8988T (cell line): ENCODE measurements around the gene PSMC2.
A peak's percentile ranks its signal among the peaks of the same experiment; 100 is the strongest.

Experiments
- DNase-seq: peaks from one replicate; pipeline ENCODE4 v3.0.0; 2011

The PSMC2 gene

DNA sequence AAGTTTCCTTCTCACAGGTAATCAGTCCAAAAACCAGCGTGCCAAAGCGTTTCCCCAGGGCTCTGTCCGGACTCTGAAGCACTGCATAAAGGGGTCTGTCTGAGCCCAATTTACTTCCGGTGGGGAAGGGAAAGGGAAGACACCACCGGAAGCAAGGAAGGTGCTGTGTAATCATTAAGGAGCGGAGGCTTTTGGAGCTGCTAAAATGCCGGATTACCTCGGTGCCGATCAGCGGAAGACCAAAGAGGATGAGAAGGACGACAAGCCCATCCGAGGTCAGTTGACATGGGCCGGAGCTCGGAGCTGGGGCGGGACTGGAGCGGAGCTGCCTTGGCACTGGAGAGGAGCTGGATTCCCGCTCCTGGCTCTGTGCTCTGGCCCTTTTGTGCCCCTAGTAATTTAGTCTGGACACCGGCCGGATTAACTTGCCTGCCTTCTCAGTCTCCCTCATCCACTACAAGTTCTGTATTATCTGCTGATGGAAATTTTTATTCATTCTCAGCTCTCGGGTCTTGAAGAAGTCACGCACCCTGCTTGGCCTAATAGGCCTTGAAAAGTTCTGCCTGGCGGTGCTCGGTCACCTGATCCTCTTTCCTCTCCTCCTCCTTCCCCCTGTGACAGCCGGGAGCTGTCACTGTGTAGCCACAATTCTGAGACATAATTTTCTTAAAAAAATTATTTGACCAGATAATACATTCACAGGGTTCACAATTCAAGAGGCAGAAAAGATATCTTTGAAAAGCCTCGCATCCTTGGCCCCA, at the start of gene PSMC2:
TSS of gene PSMC2 (plus strand) at position 137 of the 761 bp plus-strand sequence. CDS start at position 206, 69 bp downstream.
- peak; percentile 29 for DNase-seq

DNA sequence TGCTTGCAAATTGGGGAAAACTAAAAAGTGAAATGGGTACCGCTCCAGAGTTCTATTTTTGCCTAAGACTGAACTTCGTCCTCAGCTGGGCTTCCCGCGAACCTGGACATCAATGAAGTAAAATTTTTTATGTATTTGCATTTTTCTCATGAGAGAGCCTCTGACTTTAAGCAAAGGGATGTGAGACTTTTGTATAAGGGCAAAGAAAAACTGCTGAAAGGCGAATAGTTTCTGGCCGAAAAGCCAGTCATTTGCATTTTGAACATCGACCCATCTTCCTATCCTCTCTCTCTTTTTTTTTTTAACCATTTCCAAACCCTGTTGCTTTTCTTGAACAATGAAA, 49.6 kb upstream of the PSMC2 start:
- DNase-seq = no peak

DNA sequence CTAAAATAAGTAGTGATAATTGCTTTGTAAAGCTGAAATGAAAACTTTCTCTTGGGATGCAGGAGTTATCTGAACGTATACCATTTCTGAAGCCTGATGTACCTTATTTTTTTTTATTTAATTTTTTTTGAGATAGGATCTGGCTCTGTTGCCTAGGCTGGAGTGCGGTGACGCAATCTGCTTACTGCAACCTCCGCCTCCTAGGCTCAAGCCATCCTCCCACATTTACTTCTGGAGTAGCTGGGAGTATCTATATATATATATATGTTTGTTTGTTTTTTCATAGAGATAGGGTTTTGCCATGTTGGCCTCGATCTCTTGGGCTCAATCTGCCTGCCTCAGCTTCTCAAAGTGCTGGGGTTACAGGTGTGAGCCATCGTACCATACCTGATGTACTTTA, 47.8 kb upstream of the PSMC2 start:
- no peak for DNase-seq

DNA sequence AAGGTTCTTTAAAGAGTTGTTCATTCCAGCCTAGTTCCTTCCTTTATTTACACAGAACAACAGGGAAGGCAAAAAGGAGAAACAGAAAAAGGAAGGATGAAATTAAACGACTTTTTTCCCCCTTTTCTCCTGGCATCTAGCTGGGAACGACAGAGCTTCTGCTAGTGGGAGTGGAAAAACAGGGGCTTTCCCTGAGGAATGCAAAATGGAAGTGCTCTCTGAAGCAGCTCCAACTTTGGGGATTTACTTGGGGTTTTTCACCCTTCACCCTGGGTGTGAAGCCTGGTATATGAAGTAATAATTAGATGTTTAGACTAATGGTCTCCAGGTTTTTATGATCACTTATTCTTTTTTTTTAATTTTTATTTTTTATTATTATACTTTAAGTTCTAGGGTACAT, 46.0 kb upstream of the PSMC2 start:
- no peak for DNase-seq

DNA sequence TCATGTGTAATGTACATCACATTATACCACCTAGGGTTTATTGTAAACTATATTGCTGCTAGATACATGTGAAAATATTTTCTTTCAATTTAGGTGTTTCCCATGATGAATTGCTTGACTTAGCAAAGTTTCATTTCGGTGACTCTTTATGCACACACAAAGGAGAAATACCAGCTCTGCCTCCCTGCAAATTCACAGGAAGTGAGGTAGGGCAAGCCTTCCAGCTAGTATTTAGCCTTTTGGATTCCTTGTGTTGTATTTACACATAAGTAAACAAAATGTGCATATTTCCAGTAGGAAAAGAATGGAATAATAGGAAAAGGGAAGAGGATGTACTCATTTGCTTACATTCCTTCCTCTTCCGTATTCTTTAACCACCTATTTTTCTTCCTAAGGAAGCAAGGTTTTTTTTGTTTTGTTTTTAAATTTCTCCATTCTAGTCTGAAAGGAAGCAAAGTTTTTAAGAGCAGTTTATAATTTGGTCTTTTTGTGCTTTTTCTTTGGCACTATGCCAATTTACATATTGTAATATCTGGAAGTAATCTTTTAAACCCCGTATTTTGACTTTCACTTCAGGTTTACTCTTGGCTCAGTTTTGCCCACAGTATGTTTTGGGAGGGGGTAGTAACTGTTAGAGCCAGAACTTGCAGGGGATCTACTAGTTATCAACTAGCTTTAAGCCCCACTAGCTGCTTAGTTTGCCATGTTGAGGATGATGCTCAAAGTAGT, 39.8 kb upstream of the PSMC2 start:
- DNase-seq = no peak

DNA sequence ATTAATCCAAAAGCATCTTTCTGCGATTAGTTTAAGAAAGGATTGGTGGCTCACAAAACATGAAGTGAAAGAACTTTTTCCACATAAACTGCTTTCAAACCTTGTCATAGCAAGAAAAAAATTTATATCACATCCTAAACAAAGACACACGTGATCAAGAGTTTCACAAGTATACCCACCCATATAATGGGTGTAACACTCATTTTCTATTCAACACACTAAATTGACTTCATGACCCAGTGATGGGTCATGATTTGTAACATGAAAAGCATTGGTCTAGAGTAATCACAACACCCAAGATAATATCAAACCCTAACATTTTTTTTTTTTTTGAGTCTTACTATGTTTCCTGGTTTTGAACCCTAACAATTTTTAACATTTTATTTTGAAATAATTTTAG, 32.6 kb upstream of the PSMC2 start:
- no peak for DNase-seq

DNA sequence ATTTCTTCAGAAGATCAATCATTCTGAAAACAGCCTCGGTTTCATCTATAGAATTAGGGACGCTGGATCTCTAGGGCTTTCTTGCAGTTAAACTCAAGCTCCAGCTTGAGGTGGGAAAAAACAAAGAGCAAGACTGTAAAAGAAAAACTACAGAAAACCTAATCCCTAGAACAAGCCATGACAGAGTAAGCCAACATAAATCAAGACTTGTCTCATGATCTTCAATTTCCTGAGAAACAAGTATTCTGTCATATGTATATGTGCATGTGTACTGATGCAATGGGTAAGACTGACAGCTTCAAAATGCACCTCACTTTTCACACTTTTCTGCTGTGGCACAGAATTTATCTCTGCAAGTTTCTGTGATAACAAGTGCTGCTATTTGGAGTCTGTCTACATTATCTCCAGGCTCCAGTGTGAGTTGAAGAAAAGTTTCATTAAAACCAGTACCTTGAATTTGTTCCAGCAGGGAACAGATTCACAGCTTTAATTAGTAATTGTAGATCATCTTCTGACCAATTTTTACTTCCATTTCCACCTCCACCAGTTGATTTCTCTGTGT, 31.0 kb upstream of the PSMC2 start:
- DNase-seq = no peak

DNA sequence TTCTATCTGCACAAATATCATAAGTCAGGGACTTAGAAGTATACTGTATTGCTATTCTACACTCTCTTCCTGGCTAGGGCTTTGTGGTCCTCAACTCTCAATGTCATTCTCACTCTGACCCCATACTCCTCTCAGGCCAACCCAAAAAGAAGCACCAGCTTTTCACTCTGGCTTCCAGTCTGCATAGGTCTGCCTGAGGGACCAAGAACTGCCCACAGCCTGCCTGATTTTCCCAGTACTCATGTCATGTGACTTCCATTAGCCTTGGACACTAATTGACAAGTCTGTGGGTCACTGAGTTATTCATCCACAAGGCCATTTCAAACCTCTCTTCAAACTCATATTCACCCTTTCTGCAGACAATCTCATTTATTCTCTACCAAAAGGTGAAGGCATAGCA, 30.4 kb upstream of the PSMC2 start:
- no peak for DNase-seq

DNA sequence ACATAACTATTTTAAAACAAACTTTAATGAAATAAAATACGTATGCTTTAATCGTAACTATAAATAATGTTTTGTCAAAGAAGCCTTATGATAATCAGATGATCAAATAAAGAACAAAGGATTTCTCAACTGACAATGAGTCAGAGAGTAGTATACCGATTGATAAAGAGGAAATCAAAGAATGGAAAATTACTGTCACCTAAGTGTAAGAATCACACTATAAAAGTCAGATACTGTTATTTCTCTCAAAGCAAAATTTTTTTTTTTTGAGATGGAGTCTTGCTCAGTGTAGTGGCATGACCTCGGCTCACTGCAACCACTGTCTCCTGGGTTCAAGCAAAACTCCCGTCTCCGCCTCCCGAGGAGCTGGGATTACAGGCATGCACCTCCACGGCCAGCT, 21.7 kb upstream of the PSMC2 start:
- no peak for DNase-seq

DNA sequence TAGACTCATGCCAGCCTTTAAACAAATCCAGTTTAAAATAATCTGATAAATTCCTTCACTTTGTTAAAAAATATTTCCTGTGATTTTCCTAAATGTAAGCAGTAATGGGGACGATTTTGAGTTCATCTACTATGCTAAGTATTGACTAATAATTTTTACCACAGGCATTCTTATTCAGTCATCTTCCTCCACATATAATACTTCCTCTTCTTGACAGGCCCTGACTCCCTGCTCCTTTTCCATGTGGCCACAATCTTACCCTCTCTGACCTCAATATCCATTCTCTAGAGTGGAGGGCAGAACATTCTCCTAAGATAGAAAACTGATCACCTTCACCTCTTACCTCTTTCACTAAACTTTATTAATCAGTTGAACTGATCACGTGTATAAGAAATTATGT, 10.7 kb upstream of the PSMC2 start:
- no peak for DNase-seq

DNA sequence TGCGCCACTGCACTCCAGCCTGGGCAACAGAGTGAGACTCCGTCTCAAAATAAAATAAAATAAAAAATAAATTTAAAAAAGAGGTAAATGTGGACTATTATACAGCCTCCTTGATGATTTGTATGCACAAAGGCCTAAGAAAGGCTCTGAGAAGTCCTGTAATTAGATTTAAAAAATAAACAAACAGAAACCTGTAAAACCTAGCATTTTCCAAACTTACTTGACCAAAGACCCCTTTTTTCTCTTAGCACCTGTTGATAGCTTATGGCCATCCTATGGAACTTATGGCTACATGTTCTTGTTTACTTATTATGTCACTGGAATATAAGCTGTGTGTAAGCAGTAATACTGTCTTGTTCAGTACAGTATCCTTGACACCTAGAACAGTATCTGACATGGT, 8.6 kb upstream of the PSMC2 start:
- no peak for DNase-seq

DNA sequence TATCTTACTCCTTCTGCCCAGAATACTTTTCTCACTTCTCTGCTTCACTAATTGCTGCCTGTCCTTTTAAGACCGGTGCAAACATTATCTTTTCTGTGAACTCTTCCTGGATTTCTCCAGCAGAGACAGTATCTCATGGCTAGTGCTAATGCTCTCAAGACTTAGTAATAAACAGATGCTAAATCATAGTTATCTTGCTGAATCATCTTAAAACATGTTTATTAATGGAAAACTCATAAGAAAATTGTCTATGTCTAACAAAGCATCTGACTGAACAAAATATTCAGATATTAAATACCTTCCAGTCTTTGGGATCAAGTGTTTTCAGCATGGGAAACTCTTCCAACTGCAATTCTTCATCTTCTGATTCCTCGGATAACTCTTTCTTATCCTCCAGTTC, 6.0 kb upstream of the PSMC2 start:
- no peak for DNase-seq

DNA sequence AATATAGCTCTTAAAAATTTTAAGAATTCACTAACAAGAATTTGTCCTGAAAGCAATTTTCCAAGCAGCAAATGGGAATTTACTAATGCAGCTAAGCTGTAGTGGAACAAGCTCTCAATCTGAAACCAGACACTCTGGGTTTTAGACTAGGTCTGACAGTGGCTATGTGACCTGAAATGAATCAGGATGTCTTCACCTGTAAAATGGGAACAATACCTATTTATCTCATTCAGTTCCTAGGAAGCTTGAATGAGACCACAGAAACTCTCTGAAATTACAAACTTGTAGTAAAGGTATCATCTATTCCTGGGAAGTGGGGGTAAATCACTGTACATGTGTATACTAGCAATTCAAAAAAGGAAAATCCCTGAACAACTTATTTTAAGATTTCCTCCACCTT, 4.1 kb upstream of the PSMC2 start:
- DNase-seq = no peak

DNA sequence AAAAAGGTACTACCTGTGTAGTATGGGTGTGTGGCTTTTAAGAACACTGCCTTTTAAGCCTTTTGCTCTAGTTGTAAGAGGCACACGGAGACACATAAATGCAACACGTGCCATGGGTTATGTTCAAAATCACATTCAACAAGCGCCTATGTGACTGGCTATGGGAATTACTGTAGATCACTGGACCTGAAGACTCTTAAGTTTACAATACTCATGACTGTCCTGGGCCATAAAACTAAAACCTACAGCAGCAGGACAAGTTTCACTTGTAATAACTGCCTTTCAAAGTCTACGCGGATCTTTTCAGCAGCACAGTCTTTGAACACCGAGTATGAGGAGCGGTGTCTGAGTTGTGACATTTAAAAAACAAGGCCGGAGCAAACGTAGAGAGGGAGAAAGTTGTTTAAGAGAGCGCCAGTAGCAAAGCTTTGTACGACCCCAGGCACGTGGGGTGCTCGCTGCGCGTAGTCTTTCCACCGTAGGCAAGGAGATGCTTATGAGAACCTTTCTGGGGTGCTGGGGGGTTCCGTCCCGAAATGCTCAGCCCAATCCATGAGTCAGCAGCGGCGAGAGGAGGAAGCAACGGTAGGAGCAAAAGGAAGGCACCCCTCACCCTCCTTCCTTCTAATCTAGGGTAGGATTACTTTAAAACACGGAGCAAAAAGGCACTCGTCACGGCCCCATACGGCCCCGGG, 3.5 kb upstream of the PSMC2 start:
- no peak for DNase-seq

DNA sequence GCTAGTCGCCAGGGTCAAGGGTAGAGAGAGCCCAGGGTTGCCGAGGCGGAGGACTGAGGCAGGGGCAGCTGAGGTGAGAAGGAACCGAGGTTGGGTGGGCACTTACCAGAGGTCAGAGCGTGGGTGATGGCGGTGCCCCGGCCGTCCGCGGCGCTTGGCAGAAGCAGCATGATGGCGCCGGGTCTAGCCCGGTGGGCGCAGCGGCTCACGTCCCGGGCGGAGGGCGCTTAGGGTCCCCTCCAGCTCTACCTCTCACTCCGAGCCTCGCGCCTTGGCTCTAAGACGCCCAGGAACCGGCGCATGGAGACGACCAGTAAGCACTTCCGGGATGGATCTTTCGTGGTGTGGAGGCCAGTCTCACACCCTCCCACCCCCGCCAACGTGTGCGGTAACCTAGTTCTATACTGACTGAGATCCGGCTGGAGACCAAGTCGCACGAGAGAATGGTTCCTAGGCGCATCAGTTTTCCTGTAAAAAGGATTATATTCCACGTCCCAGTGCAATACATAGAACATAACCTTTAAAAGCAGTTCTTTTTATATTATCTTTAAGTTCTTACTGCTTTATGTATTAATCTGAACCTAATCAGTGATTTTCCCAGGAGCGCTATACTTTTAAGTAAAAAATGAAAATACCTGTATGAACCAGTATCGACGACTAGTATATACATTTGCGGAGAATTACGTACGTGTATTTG, 2.8 kb upstream of the PSMC2 start, which contains the start of gene DNAJC2:
TSS of gene DNAJC2 (minus strand) at position 315 of the 697 bp plus-strand sequence. CDS start at position 170, 145 bp downstream.
- DNase-seq = peak; percentile 64

DNA sequence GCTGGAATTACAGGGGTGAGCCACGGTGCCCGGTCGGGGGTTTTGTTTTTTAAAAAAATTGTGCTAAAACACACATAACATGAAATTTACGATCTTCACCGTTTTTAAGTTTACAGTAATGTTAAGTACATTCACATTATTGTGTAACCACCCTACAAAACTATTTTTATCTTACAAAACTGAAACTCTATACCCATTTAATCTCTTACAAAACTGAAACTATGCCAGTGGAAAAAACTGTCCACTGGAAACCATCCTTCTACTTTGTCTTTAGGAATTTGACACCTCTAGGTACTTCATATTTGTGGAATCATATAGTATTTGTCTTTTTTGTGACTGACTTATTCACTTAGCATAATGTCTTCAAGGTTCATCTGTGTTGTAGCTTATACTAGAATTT, 1.0 kb upstream of the PSMC2 start:
- no peak for DNase-seq

DNA sequence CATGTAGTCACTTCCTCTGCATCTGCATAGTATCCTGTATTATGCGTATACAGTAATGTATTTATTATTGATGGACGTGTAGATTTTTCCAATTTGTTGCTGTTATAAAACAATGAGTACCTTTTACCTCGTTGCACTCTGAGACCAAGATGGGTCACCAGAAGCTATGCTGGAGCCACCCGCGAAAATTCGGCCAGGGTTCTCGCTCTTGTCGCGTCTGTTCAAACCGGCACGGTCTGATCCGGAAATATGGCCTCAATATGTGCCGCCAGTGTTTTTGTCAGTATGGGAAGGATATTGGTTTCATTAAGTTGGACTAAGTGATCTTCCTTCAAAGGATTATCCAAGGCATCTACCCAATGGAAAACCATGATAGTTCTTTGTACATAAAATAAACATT, 1.0 kb downstream of the PSMC2 start:
- DNase-seq = no peak

DNA sequence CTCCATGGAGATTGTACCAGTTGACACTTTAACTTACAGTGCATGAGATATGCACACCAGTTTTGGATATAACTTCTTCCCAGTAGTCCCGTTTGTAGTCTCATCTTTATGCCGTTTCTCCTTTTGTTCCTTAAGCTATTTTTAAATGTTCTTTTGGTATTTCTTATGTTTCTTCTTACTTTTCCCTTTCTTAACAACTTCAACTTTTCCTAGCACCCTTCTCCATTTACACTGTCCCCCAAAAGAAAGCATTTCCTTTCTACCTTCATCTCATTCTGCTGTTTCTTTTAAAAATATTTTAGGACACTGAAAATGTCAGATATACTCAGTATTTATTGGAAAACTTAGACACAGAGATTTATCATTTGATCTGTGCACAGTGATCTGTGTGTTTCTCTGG, 1.5 kb downstream of the PSMC2 start:
- no peak for DNase-seq

DNA sequence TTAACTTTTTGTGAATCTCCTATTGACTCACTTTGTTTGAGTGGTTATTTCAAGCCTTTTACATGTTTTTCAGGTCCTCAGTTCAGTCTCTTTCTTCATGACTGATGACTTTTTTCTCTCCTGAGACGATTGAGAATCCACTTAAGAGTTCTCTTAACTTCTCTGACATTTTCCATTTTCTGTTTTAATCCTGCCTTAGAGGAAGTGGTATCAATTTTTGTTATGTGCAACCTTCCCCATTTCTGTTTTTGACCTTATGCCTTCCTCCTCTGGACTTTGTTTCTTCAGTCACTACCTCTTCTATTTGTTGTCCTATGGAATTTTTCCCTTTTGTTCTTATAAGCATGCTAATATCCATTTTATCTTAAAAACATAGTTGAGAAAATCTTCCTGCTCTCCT, 2.4 kb downstream of the PSMC2 start:
- no peak for DNase-seq

DNA sequence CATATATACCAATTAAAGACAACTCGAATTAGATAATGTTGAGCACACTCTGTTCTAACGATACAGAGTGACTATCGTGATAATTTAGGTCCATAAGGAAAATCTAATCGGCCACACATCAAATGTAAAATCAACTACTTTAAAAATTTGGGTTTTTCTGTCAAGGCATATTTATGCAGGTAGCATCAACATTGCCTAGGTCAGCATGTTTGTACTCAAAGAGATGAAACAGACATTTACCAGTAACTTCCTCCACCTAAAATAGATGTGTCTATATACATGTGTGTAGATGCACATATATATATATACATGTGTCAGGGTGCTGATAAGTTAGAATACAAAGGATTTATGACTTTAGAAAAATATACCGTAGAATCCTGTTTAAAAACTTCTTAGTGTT, 22.0 kb downstream of the PSMC2 start:
- DNase-seq = no peak

DNA sequence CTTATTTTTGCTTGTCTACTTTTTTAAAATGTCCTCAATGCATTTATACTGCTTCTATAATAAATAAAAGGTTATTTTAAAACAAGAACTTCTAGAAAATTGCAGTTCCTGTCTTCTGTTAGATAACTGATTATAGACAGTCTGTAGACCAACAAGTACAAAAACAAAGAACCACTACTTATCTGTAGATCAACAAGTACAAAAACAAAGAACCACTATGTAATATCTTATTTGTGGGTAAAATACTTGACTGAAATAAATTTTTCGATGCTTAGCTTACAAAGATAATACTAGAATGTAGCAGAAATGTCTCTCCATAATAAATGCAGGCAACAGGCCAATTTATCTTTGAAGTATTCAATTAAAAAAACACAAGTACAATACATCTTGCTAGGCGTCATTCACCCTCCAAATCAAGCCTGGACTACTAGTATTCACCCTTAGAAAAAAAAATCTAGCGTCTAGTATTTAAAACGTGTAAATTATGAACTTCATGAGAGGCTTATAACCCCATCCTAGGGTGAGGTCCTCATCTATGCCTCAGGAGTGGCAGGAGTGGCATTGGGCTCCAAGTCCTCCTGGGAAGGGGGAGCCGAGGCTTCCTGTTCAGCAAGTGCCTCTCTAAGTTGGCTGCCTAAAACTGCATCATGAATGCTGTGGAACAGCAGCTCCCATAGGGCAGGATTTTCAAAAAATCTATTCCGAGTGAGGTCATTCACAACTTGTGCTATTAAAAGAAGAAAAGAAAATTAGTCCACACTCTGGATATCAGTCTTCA, 26.6 kb downstream of the PSMC2 start:
- DNase-seq = no peak

DNA sequence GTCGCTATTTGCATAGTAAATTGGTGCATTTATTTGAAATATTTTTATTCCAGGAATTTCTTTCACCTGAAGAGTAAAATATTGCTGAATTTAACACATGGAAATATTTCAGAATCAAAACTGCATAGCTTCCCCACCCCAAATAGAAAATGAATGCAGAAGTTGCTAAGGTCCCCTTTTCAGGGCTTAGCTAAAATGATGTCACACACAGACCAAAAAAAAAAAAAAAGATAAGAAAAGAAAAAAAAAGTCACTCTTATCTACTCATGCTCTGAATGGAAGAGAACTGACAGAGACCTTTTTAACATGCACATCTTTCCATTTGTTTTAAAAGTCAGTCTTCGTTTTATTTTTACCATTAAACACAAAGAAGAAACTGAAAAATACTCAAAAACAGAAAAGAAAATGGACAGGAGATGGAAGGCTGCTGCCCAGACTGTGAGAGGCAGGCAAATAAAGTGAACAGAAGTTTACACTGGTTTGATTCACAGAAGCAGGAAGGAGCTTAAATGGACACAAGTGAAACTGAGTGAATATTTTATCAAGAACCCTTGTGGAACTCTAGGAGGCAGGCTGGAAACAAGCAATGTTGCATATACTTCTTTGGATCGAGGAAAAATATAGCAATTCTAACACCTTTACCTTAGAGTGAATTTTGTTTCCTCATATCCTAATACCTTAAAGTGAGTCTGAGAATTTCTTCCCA, 32.0 kb downstream of the PSMC2 start:
- DNase-seq = no peak
